GM23248 (cell line): Measurements from ENCODE around the gene NIN.

Experiments used
- EZH2 ChIP-seq: fragments of 200-600 bp; sonication (generic); IDR thresholded peaks from 2 replicates; pipeline ENCODE4 v1.6.1; 2018; ENCODE audit warnings: antibody characterized with exemption, mild to moderate bottlenecking; ENCODE audit not compliant: insufficient read depth, poor library complexity, severe bottlenecking
- EZH2phosphoT487 ChIP-seq: fragments of 200-600 bp; sonication (generic); IDR thresholded peaks from 2 replicates; pipeline ENCODE4 v1.6.1; 2018; ENCODE audit warnings: antibody characterized with exemption, moderate library complexity, mild to moderate bottlenecking, low read depth; ENCODE audit not compliant: insufficient read depth

GRCh38 chr14:50830044-50830931, 674 bp downstream of the NIN start:
- no peak for TF ChIP-seq EZH2phosphoT487
- TF ChIP-seq EZH2: no peak
